Cardiac muscle cell (in vitro differentiated cells and primary cell): ENCODE measurements around the gene UVSSA. TPM values are rescaled to one million over a fixed set of nuclear protein-coding genes. Genes with fewer than 3 reads are reported as not detected.

Experiments used
- DNase-seq, 2 donors: peaks; one replicate each; pipeline versions ENCODE4 v3.0.0 to v3.0.0-alpha.2; 2010 to 2017; ENCODE audit warnings: low read depth in 1 of 2, low spot score in 1 of 2
- H3K27ac ChIP-seq: fragments of 200-600 bp; sonication (generic); 2 replicates; pipeline ENCODE4 v1.5.1; 2016
- H3K27me3 ChIP-seq: fragments of 200-600 bp; sonication (generic); 2 replicates; pipeline ENCODE4 v1.6.0; 2016; ENCODE audit warnings: control low read depth
- H3K36me3 ChIP-seq: fragments of 200-600 bp; sonication (generic); 2 replicates; pipeline ENCODE4 v1.5.1; 2016; ENCODE audit warnings: control low read depth
- H3K4me1 ChIP-seq: fragments of 200-600 bp; sonication (generic); 2 replicates; pipeline ENCODE4 v1.8.1; 2017; ENCODE audit warnings: low read depth, mild to moderate bottlenecking, mixed run types
- H3K4me3 ChIP-seq: fragments of 200-600 bp; sonication (generic); 2 replicates; pipeline ENCODE4 v1.5.1; 2016; ENCODE audit warnings: mild to moderate bottlenecking
- H3K9me3 ChIP-seq: fragments of 200-600 bp; sonication (generic); 2 replicates; pipeline ENCODE4 v1.5.1; 2017; ENCODE audit warnings: low read depth, mild to moderate bottlenecking, control low read depth
- CTCF ChIP-seq: IDR thresholded peaks from 2 replicates; pipeline ENCODE4 v1.5.1; 2012; ENCODE audit warnings: low read depth, mild to moderate bottlenecking, low read length
- polyA plus RNA-seq: library from polyadenylated mRNA; unstranded; fragments of >200 nt; fragmentation: Nextera tagmentation; extraction: Ambion mirVana; gene quantifications from 2 replicates; pipeline ENCODE4 v1.2.1, GENCODE V29; 2016
- total RNA-seq: library from RNA; depleted of rRNA; stranded (reverse); fragments of >200 nt; gene quantifications from 2 replicates; pipeline ENCODE4 v1.2.3, GENCODE V29; 2016

Gene UVSSA
- total and polyA plus RNA-seq, 2 experiments from 2014 or later, result 7.2 to 14.1 TPM

DNA sequence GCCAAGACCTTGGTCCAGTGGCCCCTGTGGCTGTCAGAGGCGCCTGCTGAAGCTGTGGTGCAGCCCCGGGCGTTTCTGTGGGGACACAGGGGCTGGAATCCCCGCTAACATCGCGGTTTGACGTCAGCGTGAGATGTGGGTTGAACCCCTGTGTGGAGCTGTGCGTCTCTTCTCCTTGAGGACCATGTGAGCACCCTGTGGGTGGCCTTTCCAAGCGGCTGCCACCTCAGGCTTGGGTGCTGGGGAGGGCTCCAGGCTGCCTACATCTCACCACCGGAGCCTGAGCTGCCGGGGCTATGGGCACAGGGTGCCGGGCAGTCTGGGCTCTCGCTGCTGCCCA is 27.7 kb downstream of the UVSSA start:
- no peak for TF ChIP-seq CTCF
- Histone ChIP-seq H3K36me3 (no peaks in the 10 kb centered on the region), H3K9me3 (no peaks in the 10 kb centered on the region), H3K27ac (no peak overlapping the region), H3K27me3 (no peaks in the 10 kb centered on the region), H3K4me1 (no peaks in the 10 kb centered on the region), H3K4me3 (no peak overlapping the region)
- DNase-seq, result no peak

DNA sequence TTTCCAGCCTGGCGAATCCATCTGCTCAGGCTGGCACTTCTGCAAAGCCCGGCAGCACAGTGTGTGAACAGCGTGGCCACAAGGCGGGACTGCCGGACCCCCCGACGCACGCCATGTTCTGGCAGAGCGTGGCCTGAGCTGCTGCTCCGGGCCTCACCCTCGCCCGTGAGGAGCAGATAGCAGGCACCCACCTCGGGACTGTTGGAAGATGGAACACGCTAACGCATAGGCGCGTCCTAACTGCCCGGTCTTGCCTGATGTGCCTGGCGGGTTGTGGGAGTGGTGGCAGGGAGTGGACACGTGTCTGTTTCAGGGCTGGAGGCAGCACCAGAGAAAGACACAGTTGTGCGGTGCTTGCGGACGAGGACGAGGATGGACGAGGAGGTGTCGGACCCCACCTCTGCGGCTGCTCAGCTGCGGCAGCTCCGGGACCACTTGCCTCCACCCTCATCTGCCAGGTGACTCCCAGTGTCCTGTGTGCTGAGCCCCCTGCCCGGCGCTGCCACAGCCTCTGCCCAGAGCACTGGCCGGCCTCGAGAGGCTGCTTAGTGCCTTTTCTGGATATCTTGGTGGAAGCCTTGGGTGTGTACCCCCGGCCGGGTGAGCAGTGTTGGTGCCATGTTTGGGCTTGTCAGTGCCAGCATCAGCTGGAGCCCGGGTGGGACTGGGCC is 28.2 kb downstream of the UVSSA start:
- no peak for TF ChIP-seq CTCF
- Histone ChIP-seq H3K27ac (no peak overlapping the region), H3K9me3 (no peaks in the 10 kb centered on the region), H3K4me3 (no peak overlapping the region), H3K27me3 (no peaks in the 10 kb centered on the region), H3K36me3 (no peaks in the 10 kb centered on the region), H3K4me1 (no peaks in the 10 kb centered on the region)
- DNase-seq, result no peak

GRCh38 chr4:1375761-1376322 is 28.8 kb downstream of the UVSSA start:
- no peak for DNase-seq
- no peaks in the 10 kb centered on the region for H3K27me3 ChIP-seq
- H3K4me3 ChIP-seq, result no peak overlapping the region
- TF ChIP-seq CTCF, result no peak
- H3K4me1 ChIP-seq, result no peaks in the 10 kb centered on the region
- H3K36me3 ChIP-seq, result no peaks in the 10 kb centered on the region
- no peak overlapping the region for H3K27ac ChIP-seq
- H3K9me3 ChIP-seq, result no peaks in the 10 kb centered on the region

- Histone ChIP-seq H3K36me3 (no peaks in the 10 kb centered on the region), H3K27ac (no peak overlapping the region), H3K27me3 (no peaks in the 10 kb centered on the region), H3K4me3 (no peak overlapping the region), H3K4me1 (no peaks in the 10 kb centered on the region), H3K9me3 (no peaks in the 10 kb centered on the region)
- no peak for TF ChIP-seq CTCF
- no peak for DNase-seq
Observed at GRCh38 chr4:1376391-1376840, 29.4 kb downstream of the UVSSA start.

DNA sequence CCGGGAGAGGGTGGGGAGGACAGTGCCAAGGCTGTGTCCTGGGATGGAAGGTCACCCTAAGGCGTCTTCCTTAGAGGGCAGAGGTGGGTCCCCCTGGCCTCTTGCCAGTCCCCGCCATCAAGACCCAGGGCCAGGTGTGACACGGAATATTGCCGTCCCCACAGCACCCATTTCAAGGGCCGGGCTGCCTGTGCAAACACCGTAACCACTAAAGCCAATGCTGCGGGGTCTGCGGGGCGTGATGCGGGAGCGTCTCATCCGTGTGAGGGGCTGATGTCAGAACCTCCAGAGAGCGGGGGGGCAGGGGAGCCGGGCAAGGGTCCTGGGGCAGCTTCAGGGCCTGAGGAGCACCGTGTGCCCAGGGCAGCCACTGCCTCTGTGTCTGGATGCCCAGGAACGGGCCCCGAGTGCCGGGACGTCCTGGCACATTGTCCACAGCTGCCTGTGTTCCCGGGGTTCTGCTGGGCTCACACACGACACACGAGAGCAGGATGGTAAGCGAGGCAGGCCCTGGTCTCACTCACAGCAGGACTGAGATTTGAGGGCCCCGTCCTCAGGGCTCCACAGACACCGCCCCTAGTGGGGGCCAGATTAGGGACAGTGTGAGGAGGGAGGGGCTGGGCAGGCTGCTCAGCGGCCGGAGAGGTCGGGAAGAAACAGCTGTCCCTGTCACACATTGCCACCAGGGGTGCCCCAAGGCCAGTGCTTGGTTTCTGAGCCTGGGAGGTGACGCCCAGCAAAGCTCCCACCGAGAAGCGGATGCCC is 30.0 kb downstream of the UVSSA start:
- Histone ChIP-seq H3K36me3 (no peaks in the 10 kb centered on the region), H3K4me1 (no peaks in the 10 kb centered on the region), H3K27ac (no peak overlapping the region), H3K9me3 (no peaks in the 10 kb centered on the region), H3K27me3 (no peaks in the 10 kb centered on the region), H3K4me3 (no peak overlapping the region)
- TF ChIP-seq CTCF, result no peak
- DNase-seq, result no peak
